ENCODE data around the gene ADORA2A. TPM values are rescaled to one million over a fixed set of nuclear protein-coding genes. Genes with fewer than 3 reads are reported as not detected.
A peak's percentile ranks its signal among the peaks of the same experiment; 100 is the strongest.

The ADORA2A gene
- total and polyA plus RNA-seq, 5 donors, result 3.7 to 6.6 (median 5.2) TPM

DNA sequence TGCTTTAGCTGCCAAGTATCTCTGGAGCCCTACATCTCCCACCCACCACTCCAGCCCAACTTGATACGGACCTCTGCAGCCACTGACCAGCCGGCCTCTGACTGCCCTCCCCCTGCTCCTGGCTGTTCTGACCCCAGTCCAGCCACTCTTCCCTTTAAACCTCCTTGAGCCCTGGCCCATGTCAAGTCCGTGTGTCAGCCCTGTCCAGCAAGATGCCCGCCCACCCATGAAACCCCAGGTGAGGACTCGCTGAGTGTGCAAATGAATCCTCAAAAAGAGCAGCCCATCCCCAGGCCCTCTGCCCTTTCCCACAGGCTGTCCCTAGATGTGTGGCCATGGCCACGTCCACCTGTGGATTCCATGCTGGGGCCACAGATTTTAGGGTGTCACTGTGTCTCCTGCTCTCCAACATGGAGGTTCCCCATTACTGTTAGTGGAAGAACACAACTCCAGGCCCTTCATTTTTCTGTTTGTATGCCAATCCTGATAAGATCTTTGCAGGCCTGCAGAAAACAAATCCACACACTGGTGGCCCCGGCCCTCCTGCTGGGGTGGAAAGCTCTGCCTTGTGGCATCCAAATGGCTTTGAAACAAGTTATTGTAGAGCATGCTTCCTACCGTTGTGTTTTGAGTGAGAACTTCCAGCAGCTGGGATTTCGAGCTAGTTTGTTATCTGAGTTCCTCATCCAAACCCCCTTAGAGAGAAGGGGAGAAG, 22.7 kb upstream of the ADORA2A start:
- Histone ChIP-seq H3K4me3 (ENCODE audit: low read length) (no peak overlapping the region), H3K27me3 (ENCODE audit: control insufficient read depth, insufficient read depth) (no peaks in the 10 kb centered on the region), H3K27ac (ENCODE audit: low read length) (peak overlapping the region; percentile 87), H3K9me3 (ENCODE audit: control insufficient read depth, low read length) (no peaks in the 10 kb centered on the region), H3K4me1 (ENCODE audit: control insufficient read depth, insufficient read depth, low read length) (peaks cover 35% of the 10 kb centered on the region)
- WGBS, result 69% methylated on average over 9 of the region's 9 CpGs
- no peak for ATAC-seq
- no peak for DNase-seq
- intact Hi-C loops (cut with DNase I), result no loop called here

GRCh38 chr22:24405631-24406321, 21.6 kb upstream of the ADORA2A start:
- Histone ChIP-seq H3K27me3 (ENCODE audit: control insufficient read depth, insufficient read depth) (no peaks in the 10 kb centered on the region), H3K4me3 (ENCODE audit: low read length) (no peak overlapping the region), H3K4me1 (ENCODE audit: control insufficient read depth, insufficient read depth, low read length) (peaks cover 35% of the 10 kb centered on the region), H3K27ac (ENCODE audit: low read length) (no peak overlapping the region), H3K9me3 (ENCODE audit: control insufficient read depth, low read length) (no peaks in the 10 kb centered on the region)
- intact Hi-C loops (cut with DNase I), result no loop called here
- DNase-seq (no peak), ATAC-seq (no peak)
- 95% methylated on average over 12 of the region's 12 CpGs for WGBS

GRCh38 chr22:24406322-24407277, 20.8 kb upstream of the ADORA2A start:
- ATAC-seq, result no peak
- Histone ChIP-seq H3K4me1 (ENCODE audit: control insufficient read depth, insufficient read depth, low read length) (peaks cover 30% of the 10 kb centered on the region), H3K9me3 (ENCODE audit: control insufficient read depth, low read length) (no peaks in the 10 kb centered on the region), H3K27me3 (ENCODE audit: control insufficient read depth, insufficient read depth) (no peaks in the 10 kb centered on the region), H3K27ac (ENCODE audit: low read length) (peak overlapping the region; percentile 0), H3K4me3 (ENCODE audit: low read length) (no peak overlapping the region)
- intact Hi-C loops (cut with DNase I), result no loop called here
- no peak for DNase-seq
- 69% methylated on average over 19 of the region's 19 CpGs for WGBS

- no peaks in the 10 kb centered on the region for H3K9me3 ChIP-seq (ENCODE audit: control insufficient read depth, low read length)
- peak; percentile 31 to 68 for ATAC-seq
- peak overlapping the region; percentile 40 for H3K27ac ChIP-seq (ENCODE audit: low read length)
- H3K4me1 ChIP-seq (ENCODE audit: control insufficient read depth, insufficient read depth, low read length), result peaks cover 27% of the 10 kb centered on the region
- no peaks in the 10 kb centered on the region for H3K27me3 ChIP-seq (ENCODE audit: control insufficient read depth, insufficient read depth)
- peak in 2 of 3 donors; percentile 70 to 78 for DNase-seq
- 38% methylated on average over 15 of the region's 15 CpGs for WGBS
- no peak overlapping the region for H3K4me3 ChIP-seq (ENCODE audit: low read length)
- intact Hi-C loops (cut with DNase I), result no loop called here
These were observed 20.1 kb upstream of the ADORA2A start for GRCh38 chr22:24407278-24407665.

DNA sequence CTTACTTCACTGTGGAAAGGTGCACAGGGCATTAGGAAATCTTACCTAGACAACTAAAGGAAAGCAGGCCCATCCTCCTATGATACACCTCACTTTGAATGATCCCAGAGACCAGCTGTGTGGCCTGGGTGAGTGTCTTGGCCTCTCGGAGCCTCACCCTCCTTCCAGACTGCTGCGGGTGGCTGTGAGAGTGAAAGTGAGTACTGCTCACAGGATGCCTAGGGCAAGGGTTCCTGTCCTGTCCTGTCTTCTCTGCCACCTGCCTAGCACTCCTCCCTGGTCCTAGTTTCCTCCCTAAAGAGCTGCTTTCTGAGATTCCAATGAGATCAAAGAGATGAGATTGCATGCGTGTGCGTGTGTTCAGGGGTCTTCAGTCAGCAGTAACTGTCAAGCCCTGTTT, 19.5 kb upstream of the ADORA2A start:
- WGBS, result 70% methylated on average over 4 of the region's 4 CpGs
- Histone ChIP-seq H3K9me3 (ENCODE audit: control insufficient read depth, low read length) (no peaks in the 10 kb centered on the region), H3K4me1 (ENCODE audit: control insufficient read depth, insufficient read depth, low read length) (peaks cover 23% of the 10 kb centered on the region), H3K4me3 (ENCODE audit: low read length) (no peak overlapping the region), H3K27ac (ENCODE audit: low read length) (peak overlapping the region; percentile 25), H3K27me3 (ENCODE audit: control insufficient read depth, insufficient read depth) (no peaks in the 10 kb centered on the region)
- ATAC-seq (no peak), DNase-seq (no peak)
- intact Hi-C loops (cut with DNase I), result no loop called here

GRCh38 chr22:24408630-24409029, 18.8 kb upstream of the ADORA2A start:
- Histone ChIP-seq H3K27ac (ENCODE audit: low read length) (no peak overlapping the region), H3K4me3 (ENCODE audit: low read length) (no peak overlapping the region), H3K27me3 (ENCODE audit: control insufficient read depth, insufficient read depth) (no peaks in the 10 kb centered on the region), H3K4me1 (ENCODE audit: control insufficient read depth, insufficient read depth, low read length) (peaks cover 21% of the 10 kb centered on the region), H3K9me3 (ENCODE audit: control insufficient read depth, low read length) (no peaks in the 10 kb centered on the region)
- 57% methylated on average over 7 of the region's 7 CpGs for WGBS
- intact Hi-C loops (cut with DNase I), result no loop called here
- ATAC-seq, result no peak
- no peak for DNase-seq

- DNase-seq, result no peak
- no peak for ATAC-seq
- Histone ChIP-seq H3K4me3 (ENCODE audit: low read length) (no peak overlapping the region), H3K4me1 (ENCODE audit: control insufficient read depth, insufficient read depth, low read length) (peaks cover 21% of the 10 kb centered on the region), H3K9me3 (ENCODE audit: control insufficient read depth, low read length) (no peaks in the 10 kb centered on the region), H3K27ac (ENCODE audit: low read length) (no peak overlapping the region), H3K27me3 (ENCODE audit: control insufficient read depth, insufficient read depth) (no peaks in the 10 kb centered on the region)
- WGBS, result 91% methylated on average over 9 of the region's 9 CpGs
- intact Hi-C loops (cut with DNase I), result loop anchor here in 1 of 4 donors (10.0 kb wide), 1 partner anchor 85 kb away; no protein-coding TSS in a partner anchor
These were observed 17.7 kb upstream of the ADORA2A start for GRCh38 chr22:24409707-24410106.

- DNase-seq, result no peak
These were observed 17.1 kb upstream of the ADORA2A start for GRCh38 chr22:24410110-24410856.

GRCh38 chr22:24411256-24412004, 16.0 kb upstream of the ADORA2A start:
- DNase-seq (peak in 1 of 3 donors; percentile 13), ATAC-seq (no peak)
- H3K27me3 ChIP-seq (ENCODE audit: control insufficient read depth, insufficient read depth), result no peaks in the 10 kb centered on the region
- H3K4me1 ChIP-seq (ENCODE audit: control insufficient read depth, insufficient read depth, low read length), result peaks cover 14% of the 10 kb centered on the region
- H3K9me3 ChIP-seq (ENCODE audit: control insufficient read depth, low read length), result no peaks in the 10 kb centered on the region
- 86% methylated on average over 10 of the region's 10 CpGs for WGBS
- H3K27ac ChIP-seq (ENCODE audit: low read length), result no peak overlapping the region
- no peak overlapping the region for H3K4me3 ChIP-seq (ENCODE audit: low read length)
- intact Hi-C loops (cut with DNase I), result loop anchor here in 1 of 4 donors (10.0 kb wide), 1 partner anchor 87 kb away; no protein-coding TSS in a partner anchor

More at GRCh38 chr22:24410110-24410856, 17.1 kb upstream of the ADORA2A start:
- Histone ChIP-seq H3K27me3 (ENCODE audit: control insufficient read depth, insufficient read depth) (no peaks in the 10 kb centered on the region), H3K27ac (ENCODE audit: low read length) (no peak overlapping the region), H3K4me1 (ENCODE audit: control insufficient read depth, insufficient read depth, low read length) (peaks cover 20% of the 10 kb centered on the region), H3K4me3 (ENCODE audit: low read length) (no peak overlapping the region), H3K9me3 (ENCODE audit: control insufficient read depth, low read length) (no peaks in the 10 kb centered on the region)
- intact Hi-C loops (cut with DNase I), result loop anchor here in 1 of 4 donors (10.0 kb wide), 1 partner anchor 85 kb away; no protein-coding TSS in a partner anchor
- 94% methylated on average over 8 of the region's 8 CpGs for WGBS
- no peak for ATAC-seq
